HS-27A (cell line): ENCODE results near the gene DSN1.

Source experiments
- DNase-seq: peaks from one replicate; pipeline ENCODE4 v3.0.0-alpha.2; 2012; ENCODE audit warnings: low read depth, missing footprints

The DSN1 gene

DNA sequence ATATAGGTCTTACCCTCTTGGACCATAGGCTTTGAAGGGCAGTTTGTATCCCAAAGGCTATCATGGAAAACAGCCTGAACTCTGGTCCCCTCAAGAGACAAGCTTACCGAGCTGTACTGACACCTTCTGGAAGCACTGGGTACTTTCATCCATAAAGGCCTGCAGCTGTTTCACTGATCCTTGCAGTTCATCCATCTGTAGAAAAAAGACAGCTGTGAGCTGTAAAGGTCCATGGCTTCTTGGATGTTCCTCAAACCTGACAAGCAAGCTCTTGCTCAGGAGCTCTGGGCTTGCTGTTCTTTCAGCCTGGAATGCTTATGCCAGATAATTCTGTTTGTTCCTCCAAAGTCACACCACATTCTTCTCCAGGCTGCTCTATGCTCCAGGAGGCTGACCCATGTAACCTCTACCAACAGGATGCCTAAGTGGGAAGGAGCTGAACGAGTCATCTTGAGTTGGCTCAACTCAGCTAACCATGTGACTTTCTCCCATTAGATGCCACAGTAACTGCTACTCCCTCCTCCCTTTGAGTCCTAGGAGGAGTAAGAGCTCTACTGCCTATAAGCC lies 18.8 kb downstream of the DSN1 start:
- no peak for DNase-seq

DNA sequence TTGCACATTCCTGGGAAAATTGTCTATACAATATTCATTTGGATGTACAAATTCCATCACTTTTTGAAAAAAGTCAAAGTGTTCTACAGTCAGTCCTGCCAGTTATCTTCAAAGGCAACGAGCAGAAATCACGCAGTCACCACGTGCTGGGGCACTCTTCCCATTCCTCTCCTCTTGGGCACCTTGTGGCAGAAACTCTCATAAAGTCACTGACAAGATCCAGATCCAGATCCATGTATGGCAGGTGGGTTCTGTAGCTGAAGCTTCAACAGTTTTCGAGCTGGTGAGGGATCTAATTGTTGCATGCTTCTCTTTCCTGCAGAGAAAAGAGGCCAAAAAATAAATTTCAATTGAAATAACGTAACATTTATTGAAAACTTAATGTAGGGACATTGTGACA lies 21.0 kb downstream of the DSN1 start:
- DNase-seq, result no peak

DNA sequence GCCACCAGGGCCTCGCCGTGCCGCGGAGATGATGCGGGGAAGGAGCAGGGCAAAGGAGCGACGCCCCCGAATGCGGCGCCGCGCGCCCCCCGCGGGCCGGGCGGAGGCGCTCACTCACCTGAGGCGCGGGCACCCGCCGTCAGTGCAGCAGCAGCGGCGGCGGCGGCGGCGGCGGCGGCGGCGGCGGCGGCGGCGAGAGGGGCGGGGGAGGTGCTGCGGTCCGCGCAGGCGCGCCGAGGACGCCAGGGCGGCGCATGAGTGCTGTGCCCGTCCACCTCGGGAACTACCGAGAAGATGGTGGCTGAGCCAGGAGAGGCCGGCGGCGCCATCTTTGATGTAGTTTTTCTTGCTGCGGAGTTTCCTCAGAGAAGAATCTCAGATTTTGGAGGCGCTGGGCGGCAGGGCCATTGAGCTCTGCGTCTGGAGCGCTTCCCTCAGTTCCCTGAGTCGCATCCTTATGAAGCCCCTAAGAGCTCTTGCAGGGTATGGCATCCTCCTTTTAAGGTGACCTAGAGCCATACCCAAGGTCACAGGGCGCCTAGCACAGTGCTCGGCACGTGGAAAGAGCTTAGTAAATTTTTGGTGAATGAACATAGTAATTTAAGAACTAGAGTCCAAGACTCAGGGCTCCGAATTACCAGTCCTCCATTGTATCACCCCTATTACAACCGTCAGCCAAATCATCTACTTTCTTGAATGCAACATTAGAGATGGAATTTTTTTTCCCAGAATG lies 27.5 kb downstream of the DSN1 start, which contains the start of gene NDRG3:
Gene NDRG3 (minus strand): TSS at position 164 of the 733 bp plus-strand sequence. CDS start 24,355 bp downstream, outside the sequence.
- DNase-seq, result peak; percentile 81

DNA sequence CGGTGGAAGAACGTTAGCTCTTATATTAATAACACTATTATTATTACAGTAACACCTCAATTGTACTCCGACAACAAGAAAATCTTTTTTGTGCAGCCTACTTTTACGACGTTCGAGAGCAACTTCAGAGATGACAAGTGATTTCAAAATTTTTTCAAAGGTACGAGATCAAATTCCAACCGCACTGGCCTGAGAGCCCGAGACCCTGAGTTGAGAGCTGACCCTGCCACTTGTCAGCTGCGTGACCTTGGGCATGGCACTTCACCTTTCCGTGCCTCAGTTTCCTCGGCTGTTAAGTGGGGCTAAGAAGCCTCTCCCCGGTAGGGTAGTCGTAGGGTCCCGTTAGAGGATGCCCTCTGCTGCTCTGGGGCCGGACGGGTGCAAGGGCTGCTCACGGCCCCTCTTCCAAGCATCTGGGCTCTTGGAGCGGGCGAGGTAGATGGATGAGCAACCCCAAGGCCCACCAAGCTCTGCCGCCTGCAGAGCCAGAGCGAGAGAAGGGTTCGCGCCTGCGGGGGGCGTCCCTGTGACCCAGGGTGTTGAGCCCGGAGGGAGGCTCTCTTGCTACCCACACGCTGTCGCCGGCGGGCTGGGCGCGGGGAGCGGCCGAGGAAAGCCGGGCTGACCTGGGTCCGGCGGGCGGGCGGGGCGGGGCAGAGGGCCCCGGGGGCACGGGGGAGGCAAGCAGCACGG lies 28.2 kb downstream of the DSN1 start:
- DNase-seq, result no peak

DNA sequence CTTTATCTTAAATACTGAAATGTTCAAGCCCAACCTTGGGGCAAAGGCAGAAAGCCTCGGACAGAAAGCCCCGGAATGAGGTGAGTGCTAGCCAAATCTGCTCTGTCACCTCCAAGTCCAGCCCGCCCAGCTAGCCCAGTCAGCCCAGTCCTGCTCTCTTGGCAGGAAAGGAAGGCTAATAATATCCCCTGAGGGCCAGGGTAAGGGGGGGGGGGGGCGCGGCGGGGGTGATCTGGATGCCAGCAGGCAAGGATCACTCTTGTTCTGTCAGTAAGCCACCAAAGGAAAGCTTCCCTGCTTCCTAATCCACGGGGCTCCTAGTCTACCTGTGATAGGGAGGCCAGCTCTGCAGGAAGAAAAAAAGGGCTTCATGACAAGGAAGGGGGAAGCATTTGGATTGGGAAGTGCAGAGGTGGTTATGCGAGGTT lies 28.8 kb downstream of the DSN1 start:
- DNase-seq, result no peak

DNA sequence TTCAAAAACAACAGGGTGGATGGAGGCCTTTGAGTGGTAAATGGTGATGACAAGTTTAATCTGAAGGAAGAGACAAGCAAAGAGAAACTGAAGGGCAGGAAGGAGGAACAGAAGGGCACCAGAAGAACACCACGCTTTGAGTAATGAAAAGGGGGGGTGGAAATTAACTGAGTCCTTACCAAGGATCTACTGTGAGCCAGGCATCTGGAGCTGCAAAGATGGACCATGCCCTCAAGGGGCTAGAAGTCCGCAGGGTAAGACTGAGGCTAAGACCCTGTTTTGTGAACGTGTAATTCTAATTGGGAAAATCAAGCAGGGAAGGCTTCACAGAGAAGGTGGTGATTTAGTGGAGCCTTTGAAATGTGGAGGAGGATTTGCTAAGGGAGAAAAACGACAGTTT lies 29.3 kb downstream of the DSN1 start:
- no peak for DNase-seq

DNA sequence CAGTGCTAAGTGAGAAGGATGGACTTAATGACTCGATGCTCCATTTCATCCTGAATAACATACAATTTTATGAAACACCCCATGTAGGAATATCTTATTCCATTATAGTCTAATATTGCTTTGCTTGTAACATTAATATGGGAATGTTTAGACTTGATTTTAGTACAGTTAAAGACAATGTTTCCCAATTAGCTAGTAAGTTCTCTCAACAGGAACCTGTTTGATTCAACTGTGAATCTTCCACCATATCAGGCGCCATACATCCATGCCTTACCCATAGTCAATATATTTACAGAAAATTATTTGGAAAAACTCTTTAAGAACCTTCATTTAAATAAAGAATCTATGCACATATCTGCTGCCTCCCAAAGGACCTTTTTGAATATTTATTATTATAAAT lies 31.0 kb downstream of the DSN1 start:
- DNase-seq, result no peak

DNA sequence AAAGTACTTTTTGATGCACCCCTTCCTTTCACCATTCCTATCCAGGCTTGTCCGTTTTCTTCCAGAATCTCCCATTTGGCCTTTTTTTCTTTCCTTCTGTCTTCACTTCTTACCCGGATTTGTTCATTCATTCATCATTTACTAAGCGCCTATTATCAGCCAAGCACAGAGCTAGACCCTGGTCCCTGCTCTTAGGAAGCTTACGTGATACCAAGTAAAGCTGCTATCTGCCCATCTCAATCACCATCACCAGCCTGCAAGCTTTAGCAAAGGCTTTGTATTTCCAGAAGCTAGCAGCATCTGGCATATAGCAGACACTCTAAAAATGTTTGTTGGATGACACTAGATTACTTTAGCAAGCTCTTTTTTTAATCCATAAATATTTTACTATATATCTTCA lies 32.5 kb downstream of the DSN1 start:
- DNase-seq, result no peak

DNA sequence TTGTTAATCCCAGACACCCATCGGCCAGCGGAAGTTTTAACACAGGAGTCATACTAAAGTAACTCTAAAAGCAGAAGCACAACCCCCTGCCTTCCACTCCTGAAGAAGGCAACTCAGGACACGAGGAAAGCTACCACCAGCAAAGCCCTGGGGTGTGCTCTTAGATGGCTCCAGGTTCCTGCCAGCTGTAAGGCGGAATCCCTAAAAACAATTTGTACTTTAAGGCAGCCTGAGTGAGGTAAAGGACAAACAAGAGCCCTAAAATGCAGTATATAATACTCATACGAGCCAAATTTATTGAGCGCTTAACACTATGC lies 36.4 kb downstream of the DSN1 start:
- no peak for DNase-seq

DNA sequence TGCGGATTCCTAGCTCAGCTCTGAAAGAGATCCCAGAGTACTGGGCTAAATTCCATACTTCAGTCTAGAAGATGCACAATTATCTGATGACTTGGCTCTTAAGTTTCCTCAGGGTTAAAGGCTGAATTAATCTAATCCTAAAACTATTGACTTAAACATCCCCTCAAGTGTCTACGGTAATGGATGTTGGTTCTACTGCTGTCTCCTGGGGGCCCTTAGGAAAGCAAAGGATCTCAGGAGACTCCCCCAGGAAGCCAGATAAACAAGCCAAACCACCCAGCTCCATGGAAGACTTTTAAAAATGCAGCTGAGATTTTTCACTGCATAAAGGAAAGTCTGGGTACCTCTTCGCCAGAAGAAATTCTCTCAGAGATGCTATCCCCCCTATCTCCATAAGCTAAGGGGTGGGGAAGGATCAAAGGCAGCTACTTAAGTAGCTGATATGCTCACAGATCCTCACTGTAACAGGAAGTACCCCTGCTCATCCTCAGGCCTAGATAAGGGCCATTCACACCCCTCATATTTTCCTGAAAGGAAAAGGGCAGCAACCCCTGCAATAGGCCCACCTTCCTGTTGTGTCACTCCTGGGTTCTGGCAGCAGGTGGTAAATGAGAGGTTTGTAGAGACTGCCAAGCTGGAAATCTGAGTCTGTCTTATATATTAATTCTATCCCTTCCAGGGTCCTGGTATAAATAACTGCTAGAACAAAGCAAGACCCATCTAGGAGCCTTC lies 36.9 kb downstream of the DSN1 start:
- no peak for DNase-seq

DNA sequence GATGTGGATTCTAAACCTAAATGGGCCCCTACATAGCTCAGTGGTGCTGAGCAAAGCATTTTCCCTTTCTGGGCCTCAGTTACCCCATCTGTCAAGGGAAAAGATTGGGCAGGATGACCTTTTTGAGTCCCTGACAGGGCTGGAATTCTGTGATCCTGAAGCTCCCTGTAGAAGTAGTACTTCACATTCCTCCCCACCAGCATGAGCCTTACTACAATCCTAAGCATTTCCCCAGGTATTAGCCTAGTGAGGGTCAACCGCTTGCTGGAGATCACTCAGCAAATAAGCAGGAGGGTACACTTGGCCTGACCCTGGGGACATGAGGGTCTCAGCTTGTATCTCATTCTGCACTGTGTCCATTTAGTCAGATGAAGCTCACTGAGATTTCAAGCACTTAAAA lies 41.1 kb downstream of the DSN1 start:
- DNase-seq, result no peak

DNA sequence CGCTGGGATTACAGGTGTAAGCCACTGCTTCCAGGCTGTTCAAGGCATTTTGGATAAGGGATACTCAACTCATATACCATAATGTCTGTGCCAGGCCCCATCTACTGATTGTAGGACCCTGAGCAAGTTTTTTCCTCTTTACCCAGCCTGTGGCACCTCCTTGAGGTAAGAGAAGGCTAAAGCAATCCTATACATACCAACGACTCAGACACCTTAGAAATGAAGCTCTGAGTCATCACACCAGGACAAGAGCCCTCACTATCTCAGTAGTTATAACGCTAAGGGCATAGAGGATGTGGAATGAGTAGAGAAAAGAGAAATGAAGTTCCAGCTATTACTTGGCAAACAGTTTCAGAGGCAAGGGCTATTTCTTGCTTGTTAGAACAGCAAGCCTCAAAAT lies 44.6 kb downstream of the DSN1 start:
- DNase-seq, result no peak

DNA sequence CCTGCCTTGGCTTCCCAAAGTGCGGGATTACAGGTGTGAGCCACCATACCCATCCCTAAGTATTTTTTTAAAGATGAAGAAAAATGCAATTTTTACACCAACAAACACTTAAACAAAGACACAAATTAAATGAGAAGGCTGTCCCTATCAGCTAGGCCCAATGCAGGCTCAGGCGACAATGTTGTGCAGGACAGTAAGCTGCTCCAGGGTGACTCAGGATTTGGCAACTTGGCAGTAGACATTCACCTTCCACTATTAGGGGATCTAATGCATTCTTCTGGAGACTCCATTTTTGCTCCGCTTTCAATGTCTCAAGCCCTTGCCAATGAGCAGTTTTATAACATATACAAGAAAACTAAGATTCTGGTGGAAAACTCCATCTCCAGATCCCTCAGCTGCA lies 47.4 kb downstream of the DSN1 start:
- no peak for DNase-seq

DNA sequence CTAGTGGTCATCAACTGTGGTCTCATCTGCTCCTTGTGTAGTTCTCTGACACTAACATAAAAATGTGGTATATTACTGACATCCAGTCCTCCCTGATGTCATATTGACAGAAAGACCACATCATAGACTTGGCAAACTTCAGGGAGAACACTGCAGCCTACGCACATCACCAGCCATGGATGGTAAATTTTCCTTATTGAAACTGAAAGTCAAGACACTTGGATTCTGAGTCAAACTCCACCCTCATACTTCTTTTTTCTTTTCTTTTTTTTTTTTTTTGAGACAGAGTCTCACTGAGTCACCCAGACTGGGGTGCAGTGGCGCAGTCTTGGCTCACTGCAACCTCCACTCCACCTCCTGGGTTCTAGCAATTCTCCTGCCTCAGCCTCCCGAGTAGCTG lies 53.1 kb downstream of the DSN1 start:
- no peak for DNase-seq

DNA sequence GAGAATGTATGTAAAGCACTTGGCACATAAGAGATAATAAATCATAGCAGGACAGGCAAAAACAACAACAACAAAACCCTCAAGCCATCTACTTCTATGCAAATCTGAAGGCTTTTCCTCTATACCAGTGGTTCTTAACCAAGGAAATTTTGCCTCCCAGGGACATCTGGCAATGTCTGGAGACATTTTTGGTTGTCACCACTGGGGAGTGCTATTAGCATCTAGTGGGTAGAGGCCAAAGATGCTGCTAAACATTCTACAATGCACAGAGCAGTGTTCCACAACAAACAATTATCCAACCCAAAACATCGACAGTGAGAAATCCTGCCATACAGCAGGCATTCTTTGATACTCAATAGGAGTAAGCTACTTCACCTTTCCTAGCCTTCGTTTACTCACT lies 55.9 kb downstream of the DSN1 start:
- no peak for DNase-seq

DNA sequence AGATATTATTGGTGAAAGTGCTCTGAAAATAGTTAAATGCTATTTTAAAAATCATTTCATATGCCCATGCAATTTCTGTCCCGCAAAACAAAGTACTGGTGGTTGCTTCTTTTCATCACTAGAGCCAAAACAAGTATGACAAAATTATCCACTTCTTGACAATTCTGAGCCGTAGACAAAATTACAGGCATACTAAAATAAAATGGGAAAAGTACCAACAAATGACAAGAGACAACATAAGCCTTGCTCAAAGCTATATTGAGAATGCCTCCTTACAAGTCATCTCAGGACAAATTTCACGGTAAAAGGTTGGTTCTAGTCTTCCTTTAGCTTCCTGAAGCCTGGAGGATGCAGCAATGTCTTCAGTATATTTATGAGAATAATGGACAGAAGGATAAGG lies 56.5 kb downstream of the DSN1 start:
- DNase-seq, result no peak

DNA sequence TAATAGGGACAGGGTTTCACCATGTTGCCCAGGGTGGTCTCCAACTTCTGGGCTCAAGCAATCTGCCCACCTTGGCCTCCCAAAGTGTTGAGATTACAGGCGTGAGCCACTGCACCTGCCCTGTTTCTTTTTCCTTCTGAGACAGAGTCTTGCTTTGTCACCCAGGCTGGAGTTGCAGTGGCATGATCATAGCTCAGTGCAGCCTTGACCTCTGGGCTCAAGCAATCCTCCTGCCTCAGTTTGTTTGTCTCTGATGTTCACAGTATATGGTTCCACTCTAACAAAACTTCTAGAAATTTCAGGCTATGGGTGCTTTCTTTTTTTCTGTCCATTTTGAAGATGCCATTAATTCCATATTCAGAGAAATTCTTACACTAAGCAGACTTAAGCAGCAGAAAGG lies 60.8 kb downstream of the DSN1 start:
- DNase-seq, result no peak

DNA sequence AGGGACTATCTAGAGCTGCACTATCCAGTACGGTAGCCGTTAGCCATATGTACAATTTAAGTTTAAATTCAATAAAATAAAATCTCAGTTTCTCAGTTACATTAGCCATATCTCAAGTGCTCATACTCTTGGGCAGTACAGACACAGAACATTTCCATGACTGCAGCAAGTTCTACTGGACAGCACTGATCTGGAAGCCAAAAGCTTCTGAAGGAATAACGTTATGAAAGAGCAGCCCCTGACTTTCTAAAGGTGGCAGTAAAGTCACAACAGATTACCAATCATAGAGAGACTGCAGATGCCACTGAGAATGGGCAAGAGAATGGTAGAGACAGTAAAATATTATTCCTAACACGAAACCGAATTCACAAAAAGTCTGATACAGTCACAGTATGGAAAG lies 64.4 kb downstream of the DSN1 start:
- no peak for DNase-seq

DNA sequence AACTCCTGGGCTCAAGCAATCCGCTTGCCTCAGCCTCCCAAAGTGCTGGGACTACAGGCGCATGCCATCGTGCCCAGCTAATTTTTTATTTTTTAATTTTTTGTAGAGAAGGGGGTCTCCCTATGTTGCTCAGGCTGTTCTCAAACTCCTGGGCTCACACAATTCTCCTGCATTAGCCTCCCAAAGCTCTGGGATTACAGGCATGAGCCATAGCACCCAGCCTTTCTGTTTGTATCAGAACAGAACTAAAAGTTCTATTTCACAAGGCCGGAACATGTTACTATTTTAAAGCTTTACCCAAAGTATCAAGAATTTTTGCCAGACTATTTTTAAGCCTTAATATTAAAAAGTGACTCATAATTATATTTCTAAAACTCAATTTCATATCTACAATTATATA lies 70.0 kb downstream of the DSN1 start:
- no peak for DNase-seq
